HK-2 (cell line): ENCODE results near the gene FPR2.
"Not testable (repeated sequence)": the region's sequence is repeated elsewhere in the genome, so short reads cannot be mapped to it uniquely, and the experiment has no call there.

ENCODE experiments used
- DNase-seq: peaks from one replicate; pipeline ENCODE4 v3.0.0-alpha.2; 2018; ENCODE audit not compliant: unreplicated experiment

The FPR2 gene

DNA sequence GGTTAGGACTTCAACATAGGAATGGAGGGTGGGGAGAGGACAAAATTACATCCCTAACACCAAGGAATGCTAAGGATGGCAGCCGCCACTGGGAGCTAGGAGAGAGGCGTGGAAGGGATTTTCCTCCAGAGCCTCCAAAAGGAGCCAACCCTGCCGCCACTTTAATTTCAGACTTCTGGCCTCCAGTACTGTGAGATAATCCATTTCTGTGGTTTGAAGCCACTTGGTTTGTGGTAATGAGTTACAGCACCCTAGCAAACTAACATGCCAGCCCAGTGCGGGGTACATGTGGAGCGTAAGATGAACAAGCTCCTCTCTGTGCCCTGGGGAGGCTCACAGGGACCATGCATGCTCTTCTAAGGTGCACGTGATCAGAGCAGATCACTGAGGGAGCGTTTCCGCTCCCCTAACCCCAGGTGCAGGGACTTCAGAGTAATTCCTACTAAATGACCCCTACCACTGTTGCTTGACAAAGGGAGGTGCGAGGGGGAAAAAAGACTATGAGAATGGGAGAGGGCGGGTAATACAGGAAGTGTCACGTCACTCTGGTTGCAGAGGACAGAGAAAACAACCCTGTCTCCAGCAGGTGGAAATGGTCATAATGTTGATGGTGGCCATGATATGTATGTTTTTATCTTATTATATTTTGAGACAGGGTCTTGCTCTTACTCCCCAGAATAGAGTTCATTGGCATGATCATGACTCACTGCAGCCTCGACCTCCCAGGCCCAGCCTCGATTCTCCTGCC is 21.3 kb upstream of the FPR2 start:
- DNase-seq: peak; percentile 76

DNA sequence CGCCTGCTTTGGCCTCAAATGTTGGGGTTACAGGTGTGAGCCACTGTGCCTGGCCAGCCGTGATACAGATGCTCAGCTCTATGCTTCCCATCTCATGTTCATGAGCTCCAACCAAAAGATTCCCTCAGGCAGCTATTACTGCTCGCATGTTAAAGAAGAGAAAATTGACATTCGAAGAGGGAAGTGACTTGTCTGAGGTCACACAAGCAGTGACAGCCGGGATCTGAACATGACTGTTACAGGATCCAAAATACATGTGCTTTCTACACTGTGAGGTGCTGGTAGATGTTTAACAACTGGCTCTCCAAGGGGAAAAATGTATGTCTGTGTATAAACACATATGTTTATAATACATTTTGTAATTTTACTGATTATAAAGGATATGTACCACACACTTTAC is 20.6 kb upstream of the FPR2 start:
- DNase-seq: no peak

DNA sequence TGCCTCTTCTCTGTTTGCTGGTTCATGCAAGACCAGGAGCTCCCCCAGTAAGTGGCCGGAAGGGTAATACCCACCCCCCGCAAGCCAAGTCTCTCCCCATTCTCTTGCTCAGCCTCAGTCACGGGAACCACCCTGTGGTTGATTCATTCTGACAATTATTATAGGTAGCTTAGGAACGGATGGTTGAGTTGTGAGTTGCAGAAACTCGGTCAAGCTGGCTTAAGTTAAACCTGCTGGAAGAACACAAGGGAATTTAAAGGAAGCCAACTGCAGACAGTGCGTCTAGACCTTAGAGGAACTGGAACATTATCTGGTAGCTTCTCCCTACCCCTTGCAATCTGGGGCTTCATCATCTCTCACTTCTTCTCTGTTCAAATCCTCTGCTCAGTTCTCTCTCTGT is 18.2 kb upstream of the FPR2 start:
- DNase-seq: peak; percentile 86

DNA sequence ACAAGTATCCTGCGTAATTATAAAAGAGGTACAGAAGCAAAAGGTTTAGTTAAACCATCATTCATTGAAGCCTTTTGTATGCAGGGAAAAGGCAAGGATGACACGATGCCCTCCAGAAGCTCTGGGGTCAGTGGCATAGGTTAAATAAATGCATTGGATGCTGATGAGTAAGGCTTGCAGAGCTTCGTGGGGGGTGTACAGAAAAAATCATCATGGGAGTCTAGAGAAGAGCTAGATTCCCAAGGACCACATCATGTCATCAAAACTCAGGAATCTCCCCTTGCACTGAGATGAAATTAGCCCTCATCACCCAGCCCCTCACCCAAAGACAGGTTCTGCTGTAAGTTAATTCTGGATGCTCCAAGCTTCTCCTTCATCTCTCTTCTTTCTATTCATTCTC is 17.6 kb upstream of the FPR2 start:
- DNase-seq: peak; percentile 71

DNA sequence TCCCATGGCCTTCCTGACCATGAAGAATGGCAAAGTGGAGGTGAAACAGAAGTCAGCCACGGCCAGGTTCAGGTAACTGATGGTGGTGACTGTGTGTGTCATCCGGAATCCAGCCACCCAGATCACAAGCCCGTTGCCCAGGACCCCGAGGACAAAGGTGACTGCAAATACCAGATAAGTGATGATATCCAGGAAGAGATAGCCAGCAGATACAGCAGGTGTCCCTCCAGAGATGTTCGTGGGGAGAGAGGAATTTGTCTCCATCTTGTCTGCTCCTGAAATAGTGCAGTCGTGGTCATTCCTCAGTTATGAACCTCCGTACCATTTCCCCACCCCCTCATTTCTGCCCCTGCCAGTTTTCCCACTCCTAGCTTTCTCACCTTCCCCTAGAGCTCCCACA is 14.2 kb upstream of the FPR2 start:
- DNase-seq: no peak

DNA sequence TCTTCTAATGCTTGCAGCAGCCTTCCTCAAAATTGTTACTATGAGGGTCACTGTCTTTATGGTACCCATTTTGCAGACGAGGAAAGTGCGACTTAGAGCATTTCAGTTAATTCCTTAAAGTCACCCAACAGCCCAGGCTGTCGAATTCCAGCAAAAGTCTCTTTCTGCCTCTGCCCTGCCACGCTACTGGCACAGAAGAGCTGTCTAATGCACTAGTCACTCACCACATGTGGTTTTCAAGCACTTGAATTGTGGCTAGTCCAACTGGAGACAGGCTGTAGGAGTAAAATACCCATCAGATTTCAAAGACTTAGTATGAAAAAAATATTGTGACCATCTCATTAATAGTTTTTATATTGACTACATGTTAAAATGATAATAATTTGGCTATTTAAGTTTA is 11.0 kb upstream of the FPR2 start:
- DNase-seq: peak; percentile 56

DNA sequence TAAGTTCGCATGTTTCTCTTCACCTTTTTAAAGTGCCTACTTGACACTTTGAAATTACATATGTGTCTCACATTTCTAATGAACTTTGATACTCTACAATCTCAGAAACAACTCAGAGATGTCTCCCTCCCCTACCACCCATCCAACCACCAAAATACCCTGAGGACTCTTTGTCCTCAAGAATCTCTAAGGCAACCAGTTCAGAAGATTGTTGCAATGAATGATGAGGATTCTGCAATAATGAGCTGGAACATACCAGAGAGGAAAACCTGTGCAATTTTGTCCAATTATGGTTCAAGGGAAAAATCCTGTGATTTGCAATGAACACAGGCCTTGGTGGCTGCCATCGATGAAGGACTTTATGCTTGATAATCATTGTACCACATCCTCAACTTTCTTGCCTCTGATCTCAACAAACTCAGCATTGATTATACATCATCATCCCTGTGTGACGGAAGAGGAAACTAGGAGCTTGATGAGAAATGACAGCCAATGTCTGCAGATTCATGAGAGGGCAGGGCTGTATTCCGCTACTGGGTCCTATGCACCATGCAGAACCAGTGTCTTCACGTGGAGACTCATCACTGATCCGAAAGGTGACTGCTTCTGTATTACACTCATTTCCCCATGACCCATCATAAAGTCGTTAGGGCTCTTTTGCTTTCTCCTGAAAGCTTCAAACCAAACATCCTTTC is 10.4 kb upstream of the FPR2 start:
- DNase-seq: no peak

DNA sequence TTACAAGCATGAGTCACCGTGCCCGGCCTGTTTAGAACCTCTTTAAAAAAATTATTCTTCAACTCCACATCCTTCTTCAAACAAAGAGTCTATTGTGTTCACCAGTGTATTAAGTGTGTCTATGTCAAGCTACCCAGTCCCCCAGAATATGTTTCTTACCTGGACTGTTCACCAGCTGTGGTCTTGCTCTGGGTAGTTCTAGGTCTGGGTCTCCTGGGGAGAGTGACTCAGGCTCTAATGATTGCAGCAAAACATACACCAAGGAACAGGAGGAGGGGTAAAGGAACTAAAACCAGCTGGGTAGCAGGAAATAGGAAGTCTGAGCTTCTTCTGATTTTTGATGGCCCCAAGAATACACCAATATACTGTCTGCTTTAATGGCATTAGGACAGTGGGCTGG is 9.3 kb upstream of the FPR2 start, which contains the start of gene FPR1:
TSS of gene FPR1 (minus strand) at position 224 of the 400 bp plus-strand sequence. CDS start 4,884 bp downstream, outside the sequence.
- peak; percentile 50 for DNase-seq

DNA sequence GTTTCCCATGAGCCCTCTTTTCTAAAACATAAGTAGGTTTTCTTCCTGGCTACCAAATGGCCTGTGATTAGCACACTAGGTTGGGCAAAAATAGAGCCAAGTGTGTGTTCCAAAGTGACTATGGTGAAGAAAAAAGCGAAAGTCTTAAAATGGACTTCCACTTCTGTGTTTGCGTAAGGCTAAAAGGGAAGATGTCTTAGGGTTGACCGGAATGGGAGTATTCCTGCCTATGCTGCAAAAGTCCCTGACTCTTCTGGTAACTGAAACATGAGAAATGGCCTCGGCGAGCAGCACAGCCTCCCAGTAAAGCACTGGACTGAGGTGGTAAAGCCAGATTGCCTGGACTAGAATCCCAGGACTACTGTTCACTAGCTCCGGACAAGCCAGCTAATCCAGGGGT is 6.9 kb upstream of the FPR2 start:
- no peak for DNase-seq

DNA sequence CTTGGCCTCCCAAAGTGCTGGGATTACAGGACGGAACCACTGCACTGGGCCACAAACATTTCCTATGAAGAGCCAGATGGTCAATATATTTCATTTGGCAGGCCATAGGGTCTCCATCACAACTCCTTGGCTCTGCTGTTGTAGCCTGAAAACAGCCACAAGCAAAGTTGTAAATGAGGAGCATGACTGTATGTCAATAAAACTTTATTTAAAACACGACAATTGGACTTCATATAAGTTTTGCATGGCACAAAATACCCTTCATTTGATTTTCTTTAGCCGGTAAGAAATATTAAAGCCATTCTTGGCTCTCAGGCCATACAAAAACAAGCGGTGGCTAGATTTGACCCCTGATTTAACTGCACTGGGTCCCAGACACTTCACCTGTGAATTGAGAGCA is 6.2 kb upstream of the FPR2 start:
- DNase-seq: no peak

DNA sequence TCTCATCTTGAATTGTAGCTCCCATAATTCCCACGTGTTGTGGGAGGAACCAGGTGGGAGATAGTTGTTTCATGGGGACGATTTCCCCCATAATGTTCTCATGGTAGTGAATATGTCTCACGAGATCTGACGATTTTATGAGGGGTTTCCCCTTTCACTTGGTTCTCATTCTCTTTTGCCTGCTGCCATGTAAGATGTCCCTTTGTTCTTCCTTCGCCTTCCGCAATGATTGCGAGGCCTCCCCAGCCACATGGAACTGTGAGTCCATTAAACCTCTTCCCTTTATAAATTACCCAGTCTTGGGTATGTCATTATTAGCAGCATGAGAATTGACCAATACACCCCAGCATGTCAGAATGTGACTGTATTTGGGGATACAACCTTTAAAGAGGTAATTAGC is 5.4 kb upstream of the FPR2 start:
- DNase-seq: no peak

DNA sequence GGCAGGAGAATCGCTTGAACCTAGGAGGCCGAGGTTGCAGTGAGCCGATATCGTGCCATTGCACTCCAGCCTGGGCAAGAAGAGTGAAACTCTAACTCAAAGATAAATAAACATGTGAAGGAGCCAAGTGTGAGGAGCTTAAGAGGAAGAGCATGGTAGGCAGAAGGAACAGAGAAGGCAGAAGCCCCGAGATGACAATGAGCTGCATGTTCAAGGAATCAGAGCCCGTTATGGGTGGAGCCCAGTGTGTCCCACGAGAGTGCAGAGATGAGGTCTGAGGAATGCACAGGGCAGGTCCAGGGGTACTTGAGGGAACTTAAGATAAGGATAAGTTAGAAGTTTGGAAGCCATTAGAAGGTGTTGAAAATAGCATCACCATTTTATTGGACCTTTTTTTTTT is 716 bp downstream of the FPR2 start:
- DNase-seq: no peak

DNA sequence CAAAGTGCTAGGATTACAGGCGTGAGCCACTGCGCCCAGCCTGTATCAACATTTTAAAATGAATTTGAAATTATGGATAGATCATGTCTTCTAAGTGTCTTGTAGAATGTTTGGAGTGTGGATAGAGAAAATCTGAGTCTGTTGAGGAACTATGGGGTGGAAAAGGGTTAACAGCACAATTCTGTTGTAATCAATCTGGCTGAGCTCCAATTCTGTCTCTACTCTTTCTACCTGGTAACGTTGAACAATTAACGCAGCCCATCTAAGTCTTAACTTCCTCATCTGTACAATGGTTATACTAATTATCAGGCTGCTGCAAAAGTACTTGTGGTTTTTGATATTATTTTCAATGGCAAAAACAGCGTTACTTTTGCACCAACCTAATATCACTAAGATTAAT is 4.1 kb downstream of the FPR2 start:
- DNase-seq: no peak

DNA sequence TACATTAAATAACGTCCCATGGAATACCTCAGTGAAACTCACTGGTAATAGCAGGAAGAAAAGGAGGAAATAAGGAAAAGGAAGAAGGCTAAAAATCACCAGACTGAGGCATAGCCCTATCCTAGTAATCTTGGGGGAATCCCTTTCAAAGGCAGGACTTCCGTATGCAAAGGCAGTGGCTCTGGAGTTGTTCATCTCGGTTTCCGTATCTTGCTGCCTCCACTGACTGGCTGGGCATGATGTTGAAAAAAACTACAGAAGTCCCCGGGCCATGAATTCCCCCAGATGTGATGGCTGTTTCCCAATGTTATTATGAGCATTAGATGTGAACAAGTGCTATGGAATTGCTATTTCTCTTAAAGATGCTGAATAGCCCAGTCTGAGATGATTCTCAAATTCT is 5.5 kb downstream of the FPR2 start:
- no peak for DNase-seq

DNA sequence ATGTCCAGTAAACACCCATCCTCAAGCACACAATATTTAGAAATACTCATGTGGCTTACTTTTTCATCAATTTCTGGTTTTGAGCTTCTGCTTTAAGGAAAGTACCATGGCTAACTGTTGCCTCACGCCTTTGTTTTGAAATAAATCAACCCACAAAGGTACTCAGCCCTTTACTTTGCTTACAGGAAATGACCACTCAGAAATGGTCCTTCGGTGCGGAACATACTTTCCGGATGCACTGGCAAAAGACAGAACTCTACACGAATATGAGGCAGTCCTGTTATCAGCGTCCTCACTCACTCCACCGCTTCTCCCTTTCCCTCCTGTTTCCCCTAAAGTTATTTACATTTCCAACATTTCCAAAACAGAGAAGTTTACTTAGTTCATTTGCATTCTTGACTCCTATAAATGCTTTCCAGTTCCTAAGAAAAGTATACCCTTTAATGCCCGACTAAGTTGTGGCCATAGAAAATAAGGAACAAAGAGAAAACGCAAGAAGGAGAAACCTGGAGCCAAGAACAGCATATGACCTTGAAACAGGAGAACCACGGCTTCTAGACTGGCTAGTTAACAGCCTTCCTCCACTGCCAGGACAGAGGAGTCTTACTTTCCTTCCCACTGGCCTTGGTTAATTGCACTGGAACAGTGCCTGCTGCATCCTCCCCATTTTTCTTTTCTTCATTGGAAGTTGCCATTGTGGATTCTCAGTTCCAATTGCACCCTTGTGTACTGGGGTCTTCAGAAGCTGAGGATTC is 10.6 kb downstream of the FPR2 start:
- no peak for DNase-seq

DNA sequence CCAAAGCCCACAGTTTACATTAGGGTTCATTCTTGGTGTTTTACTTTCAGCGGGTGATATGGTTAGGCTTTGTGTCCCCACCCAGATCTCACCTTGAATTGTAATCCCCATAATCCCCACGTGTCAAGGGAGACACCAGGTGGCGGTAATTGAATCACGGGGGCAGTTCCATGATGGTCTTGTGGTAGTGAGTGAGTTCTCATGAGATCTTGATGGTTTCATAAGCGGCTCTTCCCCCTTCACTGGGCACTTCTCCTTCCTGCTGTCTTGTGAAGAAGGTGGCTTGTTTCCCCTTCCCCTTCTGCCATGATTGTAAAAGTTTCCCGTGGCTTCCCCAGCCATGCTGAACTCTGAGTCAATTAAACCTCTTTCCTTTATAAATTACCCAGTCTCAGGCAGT is 12.0 kb downstream of the FPR2 start:
- no peak for DNase-seq

DNA sequence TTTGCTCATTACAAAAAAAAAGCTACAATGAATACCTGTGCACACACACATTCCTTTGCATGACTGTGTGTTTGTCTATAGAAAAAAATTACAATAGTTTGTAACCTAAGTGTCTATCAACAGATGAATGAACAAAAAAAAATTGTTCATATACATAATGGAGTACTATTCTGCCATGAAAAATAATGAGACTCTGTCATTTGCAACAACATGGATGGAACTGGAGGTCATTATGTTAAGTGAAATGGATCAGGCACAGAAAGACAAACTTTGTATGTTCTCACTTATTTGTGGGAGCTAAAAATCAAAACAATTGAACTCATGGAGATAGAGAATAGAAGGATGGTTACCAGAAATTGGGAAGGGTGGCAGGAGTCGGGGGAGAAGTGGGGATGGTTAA is 15.6 kb downstream of the FPR2 start:
- not testable (repeated sequence) for DNase-seq

DNA sequence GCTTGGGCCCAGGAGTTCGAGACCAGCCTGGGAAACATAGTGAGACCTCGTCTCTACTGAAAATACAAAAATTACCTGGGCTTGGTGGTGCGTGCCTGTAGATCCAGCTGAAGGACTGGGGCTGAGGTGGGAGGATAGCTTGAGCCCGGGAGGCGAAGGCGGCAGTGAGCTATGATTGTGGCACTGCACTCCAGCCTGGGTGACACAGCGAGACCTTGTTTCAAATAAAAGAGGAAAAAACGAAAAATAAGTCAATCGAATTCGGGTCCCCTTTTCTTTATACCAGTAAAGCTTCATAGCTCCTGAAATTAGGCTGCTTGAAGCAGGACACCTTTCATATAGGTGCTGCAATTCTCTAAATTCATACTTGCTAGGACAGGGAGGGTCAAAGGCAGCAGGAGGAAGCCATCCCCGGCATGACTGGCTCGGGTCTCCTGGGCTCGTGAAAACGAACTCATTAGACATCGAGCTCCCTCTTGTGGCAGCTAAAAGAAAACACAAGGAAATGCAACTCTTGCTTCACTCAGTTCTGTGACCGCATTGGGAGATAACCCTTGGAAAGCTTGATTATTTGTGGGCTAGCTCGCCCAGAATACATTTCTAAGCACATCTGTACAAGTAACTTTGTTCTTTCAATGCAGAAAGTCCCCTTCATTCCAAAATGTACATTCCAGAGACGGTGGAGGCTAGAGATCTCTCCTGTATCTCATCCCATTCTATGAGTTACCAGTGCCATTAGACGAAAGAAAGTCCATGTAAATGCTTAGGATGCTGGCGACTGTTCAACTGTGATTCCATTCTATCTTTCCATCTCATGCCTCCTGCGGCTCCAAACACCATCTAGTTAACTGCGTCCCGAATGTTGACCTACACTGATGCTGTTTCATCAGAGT is 16.8 kb downstream of the FPR2 start:
- peak; percentile 60 for DNase-seq

DNA sequence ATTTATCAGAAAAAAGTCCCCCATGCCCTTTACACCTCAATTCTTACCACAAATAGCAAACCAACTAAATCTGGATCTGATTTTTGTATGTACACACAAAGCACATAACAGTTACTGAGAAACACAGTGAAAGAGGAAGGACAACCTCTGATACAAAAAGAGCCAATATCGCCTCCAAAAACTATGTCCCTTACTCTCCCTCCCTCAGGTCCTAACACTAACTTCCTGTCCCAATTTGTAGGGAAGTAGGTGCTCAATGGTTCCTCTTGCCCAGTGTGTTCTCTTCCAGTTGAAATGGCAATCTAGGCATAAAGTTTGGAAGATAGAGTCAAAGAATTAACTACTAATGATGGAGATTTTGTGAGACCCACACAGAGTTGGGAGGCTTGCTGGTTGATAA is 18.2 kb downstream of the FPR2 start:
- DNase-seq: no peak

DNA sequence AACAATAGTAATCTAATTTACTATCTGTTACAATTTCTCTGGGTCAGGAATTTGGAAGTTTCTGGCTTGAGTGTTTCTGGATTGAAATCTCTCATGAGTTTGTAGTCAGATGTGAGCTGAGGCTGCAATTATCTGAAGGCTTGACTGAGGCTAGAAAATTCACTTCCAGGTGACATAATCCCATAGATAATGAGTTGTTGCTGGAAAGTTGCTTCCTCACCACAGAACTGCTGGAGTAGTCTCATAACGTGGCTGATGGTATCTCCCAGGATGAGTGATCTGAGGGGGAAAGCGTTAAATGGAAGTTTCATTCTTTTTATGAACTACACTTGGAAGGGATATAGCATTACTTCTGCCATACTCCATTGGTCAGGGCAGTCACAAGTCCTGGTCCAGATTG is 18.7 kb downstream of the FPR2 start:
- DNase-seq: no peak

DNA sequence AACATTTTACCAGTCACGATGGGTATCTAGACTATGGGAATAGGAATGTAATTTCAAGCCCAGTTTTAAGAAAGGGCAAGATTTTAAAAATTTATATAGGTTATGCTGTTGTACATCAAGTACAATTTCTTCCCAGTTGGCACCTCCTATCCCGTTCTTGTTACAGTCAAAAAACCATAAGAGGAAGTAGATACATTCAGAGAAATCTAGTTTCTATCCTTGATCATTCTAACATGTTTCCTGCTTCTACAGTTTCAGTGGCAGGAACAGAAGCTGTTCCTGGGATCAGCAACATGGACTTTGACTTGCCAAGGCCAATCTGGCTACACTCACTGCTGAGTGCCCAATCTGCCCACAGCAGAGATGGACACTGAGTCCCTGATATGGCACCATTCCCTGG is 19.3 kb downstream of the FPR2 start:
- DNase-seq: no peak

DNA sequence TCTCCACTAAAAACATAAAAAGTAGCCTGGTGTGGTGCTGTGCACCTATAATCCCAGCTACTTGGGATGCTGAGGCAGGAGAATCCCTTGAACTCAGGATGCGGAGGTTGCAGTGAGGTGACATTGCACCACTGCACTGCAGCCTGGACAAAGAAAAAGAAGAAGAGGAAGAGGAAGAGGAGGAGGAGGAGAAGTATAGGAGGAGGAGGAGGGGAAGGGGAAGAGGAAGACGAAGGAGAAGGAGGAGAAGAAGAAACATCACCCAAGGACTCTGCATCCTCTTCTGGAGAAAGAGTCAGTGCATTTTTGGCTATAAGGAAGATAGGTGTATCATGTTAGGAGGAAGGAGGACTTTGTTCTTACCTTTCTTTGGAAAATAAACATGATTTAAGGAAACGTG is 21.0 kb downstream of the FPR2 start:
- DNase-seq: no peak
